ENCODE data around the gene CDHR3. TPM values are rescaled to one million over a fixed set of nuclear protein-coding genes. Genes with fewer than 3 reads are reported as not detected.

Gene CDHR3
- polyA plus RNA-seq, 2 of the 4 experiments (the other 2 are of a cell fraction): 4.0 to 4.5 TPM

- ChIA-PET CTCF (interaction anchor here (0.6 to 5.2 kb wide), 6 partner anchors 16 to 104 kb away, joined by 3 to 33 read pairs (median 3); no protein-coding TSS in a partner anchor), POLR2A (interaction anchor here (0.6 to 1.7 kb wide), 4 partner anchors 7 to 519 kb away, joined by 3 to 8 read pairs (median 5); partner anchors contain the start of gene SYPL1)
- no peak for DNase-seq (ENCODE audit: low read depth in 1 of 2, low spot score in 1 of 2)
- no peak for FAIRE-seq
- Histone ChIP-seq H3K4me2 (no peak overlapping the region), H3K27ac (no peak overlapping the region), H3K4me1 (no peaks in the 10 kb centered on the region), H3K9me3 (no peaks in the 10 kb centered on the region), H3K4me3 (no peak overlapping the region)
- TF ChIP-seq CHD4 (IDR thresholded peaks at IDR 0.05; ENCODE audit: borderline replicate concordance) (no peak), SREBF2 (IDR thresholded peaks at IDR 0.05) (no peak), SMC3 (IDR thresholded peaks at IDR 0.05) (no peak), TP53 (CRISPR knock-in tag; IDR thresholded peaks at IDR 0.05) (no peak), HDAC2 (IDR thresholded peaks at IDR 0.05) (no peak), ZNF302 (CRISPR knock-in tag; IDR thresholded peaks at IDR 0.05) (no peak)
- no peak for ATAC-seq
- WGBS (ENCODE audit: missing lambda C conversion rate): 67% methylated on average over 9 of the region's 9 CpGs
These were observed 109.1 kb downstream of the CDHR3 start for GRCh38 chr7:106071999-106072714.

GRCh38 chr7:106072715-106073091 is 109.6 kb downstream of the CDHR3 start:
- FAIRE-seq: no peak
- H3K4me3 ChIP-seq: no peak overlapping the region
- no peaks in the 10 kb centered on the region for H3K9me3 ChIP-seq
- CTCF ChIA-PET: interaction anchor here (1.0 to 5.2 kb wide), 3 partner anchors 15 to 81 kb away, joined by 3 to 33 read pairs (median 3); no protein-coding TSS in a partner anchor
- WGBS (ENCODE audit: missing lambda C conversion rate): 72% methylated on average over 4 of the region's 4 CpGs
- no peak for TF ChIP-seq JUNB (IDR thresholded peaks at IDR 0.05)
- TF ChIP-seq NPAS2 (CRISPR knock-in tag; IDR thresholded peaks at IDR 0.05; ENCODE audit: borderline replicate concordance): no peak
- TF ChIP-seq HDAC2 (IDR thresholded peaks at IDR 0.05): no peak
- no peak for TF ChIP-seq FOSB (CRISPR knock-in tag; IDR thresholded peaks at IDR 0.05)
- no peak for TF ChIP-seq BHLHE40 (IDR thresholded peaks at IDR 0.05; ENCODE audit: low read depth, low read length)
- TF ChIP-seq CTCF (IDR thresholded peaks at IDR 0.05): no peak
- TF ChIP-seq ZC3H11A (IDR thresholded peaks at IDR 0.05): no peak
- no peak for TF ChIP-seq FOXS1 (CRISPR knock-in tag; IDR thresholded peaks at IDR 0.05)
- TF ChIP-seq CEBPB (IDR thresholded peaks at IDR 0.05): no peak
- TF ChIP-seq JUN (IDR thresholded peaks at IDR 0.05): no peak
- no peak for TF ChIP-seq CHD2 (IDR thresholded peaks at IDR 0.05; ENCODE audit: low read length, partially characterized antibody)
- TF ChIP-seq GATA3 (IDR thresholded peaks at IDR 0.05; ENCODE audit: borderline replicate concordance): no peak
- TF ChIP-seq KDM1A (IDR thresholded peaks at IDR 0.05; ENCODE audit: low read depth): no peak
- TF ChIP-seq REST (IDR thresholded peaks at IDR 0.05): no peak
- DNase-seq (ENCODE audit: low read depth in 1 of 2, low spot score in 1 of 2): no peak
- no peak for ATAC-seq
- no peaks in the 10 kb centered on the region for H3K4me1 ChIP-seq
- no peak overlapping the region for H3K4me2 ChIP-seq
- H3K27ac ChIP-seq: no peak overlapping the region
- POLR2A ChIA-PET: interaction anchor here (0.6 to 1.7 kb wide), 4 partner anchors 8 to 519 kb away, joined by 3 to 8 read pairs (median 5); partner anchors contain the start of gene SYPL1
